ENCODE data around the gene ALX4.

- TF ChIP-seq CTCF (conservative IDR thresholded peaks at IDR 0.05 in 1 of 2, IDR thresholded peaks at IDR 0.05 in 1 of 2; ENCODE audit: low read depth in 1 of 2, low read length in 2 of 2) (no peak), EZH2 (IDR thresholded peaks at IDR 0.05; ENCODE audit: low read length, missing control alignments) (no peak)
Measured at GRCh38 chr11:44356351-44356750, 46.4 kb upstream of the ALX4 start.
